Choroid plexus epithelial cell (primary cell): ENCODE measurements around the gene RUNX2.

Experiments
- DNase-seq: peaks from one replicate; pipeline ENCODE4 v3.0.0-alpha.2; 2010; ENCODE audit warnings: low read depth
- H3K4me3 ChIP-seq: 2 replicates; pipeline ENCODE4 v1.5.1; 2011; ENCODE audit warnings: low read depth, mild to moderate bottlenecking, control low read depth, low read length, moderate library complexity
- CTCF ChIP-seq: conservative IDR thresholded peaks from 2 replicates; pipeline ENCODE4 v1.5.1; 2011; ENCODE audit warnings: low read depth, mild to moderate bottlenecking, control low read depth, inconsistent platforms, low read length, moderate library complexity

Gene RUNX2

GRCh38 chr6:45419571-45420082, 91.5 kb downstream of the RUNX2 start:
- peak overlapping the region; percentile 95 for H3K4me3 ChIP-seq
- DNase-seq, result peak; percentile 63
- peak; percentile 48 for TF ChIP-seq CTCF

GRCh38 chr6:45420083-45420908, 92.2 kb downstream of the RUNX2 start:
- TF ChIP-seq CTCF, result no peak
- DNase-seq, result peak; percentile 77
- H3K4me3 ChIP-seq, result peak overlapping the region; percentile 95

- no peak for TF ChIP-seq CTCF
- H3K4me3 ChIP-seq, result peak overlapping the region; percentile 95
- peak; percentile 43 for DNase-seq
Observed at GRCh38 chr6:45420909-45421708, 93.0 kb downstream of the RUNX2 start.

- DNase-seq, result peak; percentile 73
- TF ChIP-seq CTCF, result peak; percentile 58
Observed at GRCh38 chr6:45421709-45422502, 93.8 kb downstream of the RUNX2 start.

GRCh38 chr6:45422503-45423110, 94.5 kb downstream of the RUNX2 start:
- DNase-seq, result peak; percentile 76
- peak overlapping the region; percentile 95 for H3K4me3 ChIP-seq
- TF ChIP-seq CTCF, result no peak

More at GRCh38 chr6:45421709-45422502, 93.8 kb downstream of the RUNX2 start:
- peak overlapping the region; percentile 95 for H3K4me3 ChIP-seq
